NCI-H146 treated with DMSO at 0.1 percent for 48 hours (cell line): Measurements from ENCODE around the gene CD180.
A peak's percentile ranks its signal among the peaks of the same experiment; 100 is the strongest.

ENCODE experiments used
- DNase-seq: peaks from one replicate; lab custom pipeline; 2025; ENCODE audit not compliant: unreplicated experiment; lab: John Stamatoyannopoulos, UW

Gene CD180

DNA sequence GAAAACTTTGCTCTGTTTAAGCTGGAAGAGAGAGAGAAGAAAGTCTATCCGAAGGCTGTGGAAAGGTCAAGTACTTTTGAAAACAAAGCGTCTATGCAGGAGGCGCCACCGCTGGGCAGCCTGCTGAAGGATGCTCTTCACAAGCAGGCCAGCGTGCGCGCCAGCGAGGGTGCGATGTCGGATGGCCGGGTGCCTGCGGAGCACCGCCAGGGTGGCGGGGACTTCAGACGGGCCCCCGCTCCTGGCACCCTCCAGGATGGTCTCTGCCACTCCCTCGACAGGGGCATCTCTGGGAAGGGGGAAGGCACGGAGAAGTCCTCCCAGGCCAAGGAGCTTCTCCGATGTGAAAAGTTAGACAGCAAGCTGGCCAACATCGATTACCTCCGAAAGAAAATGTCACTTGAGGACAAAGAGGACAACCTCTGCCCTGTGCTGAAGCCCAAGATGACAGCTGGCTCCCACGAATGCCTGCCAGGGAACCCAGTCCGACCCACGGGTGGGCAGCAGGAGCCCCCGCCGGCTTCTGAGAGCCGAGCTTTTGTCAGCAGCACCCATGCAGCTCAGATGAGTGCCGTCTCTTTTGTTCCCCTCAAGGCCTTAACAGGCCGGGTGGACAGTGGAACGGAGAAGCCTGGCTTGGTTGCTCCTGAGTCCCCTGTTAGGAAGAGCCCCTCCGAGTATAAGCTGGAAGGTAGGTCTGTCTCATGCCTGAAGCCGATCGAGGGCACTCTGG is 32.6 kb downstream of the CD180 start:
- DNase-seq, result no peak

DNA sequence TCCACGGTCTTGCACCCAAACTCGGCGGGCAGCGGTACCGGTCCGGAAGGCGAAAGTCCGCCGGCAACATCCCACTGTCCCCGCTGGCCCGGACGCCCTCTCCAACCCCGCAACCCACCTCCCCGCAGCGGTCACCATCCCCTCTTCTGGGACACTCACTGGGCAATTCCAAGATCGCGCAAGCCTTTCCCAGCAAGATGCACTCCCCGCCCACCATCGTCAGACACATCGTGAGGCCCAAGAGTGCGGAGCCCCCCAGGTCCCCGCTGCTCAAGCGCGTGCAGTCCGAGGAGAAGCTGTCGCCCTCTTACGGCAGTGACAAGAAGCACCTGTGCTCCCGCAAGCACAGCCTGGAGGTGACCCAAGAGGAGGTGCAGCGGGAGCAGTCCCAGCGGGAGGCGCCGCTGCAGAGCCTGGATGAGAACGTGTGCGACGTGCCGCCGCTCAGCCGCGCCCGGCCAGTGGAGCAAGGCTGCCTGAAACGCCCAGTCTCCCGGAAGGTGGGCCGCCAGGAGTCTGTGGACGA is 33.3 kb downstream of the CD180 start:
- DNase-seq, result no peak

GRCh38 chr5:67161767-67162166 is 34.8 kb downstream of the CD180 start:
- DNase-seq, result no peak

- DNase-seq, result no peak
Measured at GRCh38 chr5:67160985-67161384, 35.6 kb downstream of the CD180 start.

GRCh38 chr5:67160272-67160671 is 36.3 kb downstream of the CD180 start:
- DNase-seq, result no peak

DNA sequence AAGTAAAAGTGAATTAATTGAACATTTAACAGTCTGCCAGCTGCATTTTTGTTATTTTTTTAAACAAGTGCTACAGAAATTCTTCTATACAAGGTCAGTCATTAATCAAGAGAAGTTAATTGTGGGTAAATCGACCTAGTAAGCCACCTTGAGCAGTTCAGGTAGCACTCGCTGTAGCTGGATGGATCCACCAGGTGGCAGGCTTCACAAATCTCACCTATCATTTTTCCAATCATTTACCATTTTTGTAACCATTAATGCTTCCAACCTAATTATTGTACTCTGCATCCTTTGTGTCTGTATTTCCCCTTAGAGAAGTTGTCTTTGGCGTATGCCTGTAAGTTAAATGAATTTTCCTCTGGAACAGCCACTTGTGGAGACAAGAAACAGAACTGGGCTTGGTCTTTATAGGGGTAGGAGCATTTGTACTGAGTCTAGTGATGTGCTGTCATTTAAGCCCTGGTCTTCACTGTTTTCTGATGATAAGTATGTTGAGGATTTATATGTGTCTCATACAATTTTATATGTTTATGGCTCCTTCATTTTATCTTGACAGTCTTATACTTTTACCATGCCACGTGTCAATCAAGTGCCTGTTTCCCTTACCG is 39.5 kb downstream of the CD180 start:
- peak; percentile 23 for DNase-seq

DNA sequence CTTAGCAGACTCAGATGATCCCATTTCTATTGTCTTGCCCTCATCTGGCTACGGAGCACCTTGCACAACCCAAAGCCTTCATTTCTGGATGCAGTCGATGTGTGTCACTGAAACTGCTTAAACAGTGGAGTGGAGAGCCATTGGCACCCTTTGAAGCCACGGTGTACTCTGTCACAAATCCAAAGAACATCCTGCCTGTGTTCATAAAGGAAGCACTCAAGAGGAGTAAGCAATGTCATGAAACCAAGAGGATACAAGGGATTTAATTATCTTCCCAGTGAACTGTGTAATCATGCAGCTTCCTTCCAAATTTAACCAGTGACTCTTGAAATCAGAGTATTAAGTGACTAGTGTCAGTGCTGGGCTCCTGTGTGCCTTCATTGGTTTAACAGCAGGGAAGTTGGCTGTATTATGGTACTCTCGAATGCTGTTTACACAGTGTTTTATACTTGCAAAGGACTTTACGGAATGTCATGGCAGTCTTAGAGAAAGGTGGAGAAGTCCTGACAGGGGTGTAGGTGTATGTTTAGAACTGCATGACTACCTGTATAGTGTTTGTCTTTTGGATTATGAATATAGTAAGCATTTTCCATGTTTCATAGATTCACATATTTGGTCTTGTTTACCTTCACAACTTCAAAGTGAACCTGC is 41.9 kb downstream of the CD180 start:
- no peak for DNase-seq

DNA sequence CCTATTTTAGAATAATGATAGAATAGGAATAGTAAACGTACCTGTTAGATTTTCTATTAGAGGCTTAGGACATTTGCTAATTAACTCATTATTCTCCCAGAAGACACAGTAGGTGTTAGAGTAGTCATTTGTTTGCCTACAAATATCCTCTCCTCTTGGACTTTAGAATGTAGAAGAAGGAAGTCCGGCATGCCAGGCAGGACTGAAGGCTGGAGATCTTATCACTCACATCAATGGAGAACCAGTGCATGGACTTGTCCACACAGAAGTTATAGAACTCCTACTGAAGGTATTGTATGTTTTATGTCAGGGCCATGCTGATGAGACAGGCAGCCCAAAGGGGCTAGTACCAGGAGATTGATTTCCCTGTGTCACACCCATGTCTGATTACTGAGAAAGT is 43.3 kb downstream of the CD180 start:
- DNase-seq, result no peak

DNA sequence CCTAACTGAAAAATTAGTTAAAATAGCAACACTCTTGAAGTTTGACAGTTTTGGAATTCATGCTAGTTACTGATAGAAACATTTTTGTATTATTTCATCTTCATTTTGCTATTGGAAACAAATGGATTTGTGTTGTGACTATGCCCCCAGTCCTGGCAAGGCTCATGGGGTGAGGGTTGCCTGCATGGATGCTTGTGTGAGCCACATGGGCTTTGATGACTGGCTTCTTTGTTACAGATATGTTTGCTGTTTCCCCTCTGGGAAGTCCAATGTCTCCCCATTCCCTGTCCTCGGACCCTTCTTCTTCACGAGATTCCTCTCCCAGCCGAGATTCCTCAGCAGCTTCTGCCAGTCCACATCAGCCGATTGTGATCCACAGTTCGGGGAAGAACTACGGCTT is 44.2 kb downstream of the CD180 start:
- DNase-seq, result no peak

GRCh38 chr5:67149951-67150523 is 46.6 kb downstream of the CD180 start:
- DNase-seq, result no peak

GRCh38 chr5:67149057-67149950 is 47.3 kb downstream of the CD180 start:
- DNase-seq, result no peak

DNA sequence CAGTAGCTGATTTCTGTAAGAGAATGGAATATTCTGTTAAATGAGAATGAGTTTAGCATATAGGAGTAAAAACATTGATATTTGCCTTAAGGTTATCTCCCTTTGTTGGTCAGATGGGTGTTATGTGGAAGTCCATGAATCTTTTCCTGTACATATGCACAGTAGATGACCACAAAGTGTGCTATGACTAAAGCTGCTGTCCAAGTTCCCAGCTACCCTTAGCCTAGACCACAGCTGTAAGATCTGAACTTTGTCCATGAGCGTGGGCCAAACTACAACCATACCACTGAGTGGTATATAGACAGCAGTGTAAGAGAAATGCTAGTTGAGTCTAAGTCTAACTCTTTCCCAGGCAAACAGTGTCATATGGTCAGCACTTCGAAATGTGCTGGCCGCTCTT is 48.8 kb downstream of the CD180 start:
- no peak for DNase-seq

DNA sequence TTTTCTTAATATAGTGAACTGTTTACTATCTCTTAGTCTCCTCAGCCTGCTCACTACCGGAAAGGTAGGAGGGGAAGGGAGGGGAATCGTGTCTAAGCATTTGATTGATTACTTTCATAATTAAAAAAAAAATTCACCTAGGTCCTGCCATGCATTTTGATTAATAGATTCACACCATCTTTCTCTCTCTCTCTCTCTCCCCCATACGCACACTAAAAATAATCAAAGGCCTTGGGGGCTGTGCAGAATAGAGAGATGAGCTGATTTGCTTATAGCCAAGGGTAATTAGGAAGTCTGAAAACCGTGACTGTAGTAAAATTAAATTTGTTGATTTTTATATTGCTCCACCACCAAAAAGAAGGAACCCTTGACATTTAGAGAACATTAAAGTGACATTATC is 49.6 kb downstream of the CD180 start:
- no peak for DNase-seq

DNA sequence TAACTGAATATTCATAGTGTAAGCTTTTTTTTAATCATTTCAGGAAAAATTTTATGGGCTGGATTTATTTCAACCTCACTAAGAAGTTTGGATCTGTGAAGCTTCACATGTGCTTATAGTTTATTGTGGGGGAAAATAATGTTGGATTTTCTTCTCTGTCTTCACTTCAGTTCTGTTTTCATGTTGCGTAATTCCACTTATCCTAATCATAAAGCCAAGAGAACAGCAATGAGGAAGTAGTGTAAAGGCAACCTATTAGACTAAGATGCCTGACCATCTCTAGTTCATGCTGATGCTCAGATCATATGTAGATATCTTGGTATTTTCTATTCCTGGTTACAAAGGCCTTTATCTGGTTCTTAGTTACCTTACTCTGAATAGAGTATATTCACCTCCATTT is 50.0 kb downstream of the CD180 start:
- DNase-seq, result no peak

DNA sequence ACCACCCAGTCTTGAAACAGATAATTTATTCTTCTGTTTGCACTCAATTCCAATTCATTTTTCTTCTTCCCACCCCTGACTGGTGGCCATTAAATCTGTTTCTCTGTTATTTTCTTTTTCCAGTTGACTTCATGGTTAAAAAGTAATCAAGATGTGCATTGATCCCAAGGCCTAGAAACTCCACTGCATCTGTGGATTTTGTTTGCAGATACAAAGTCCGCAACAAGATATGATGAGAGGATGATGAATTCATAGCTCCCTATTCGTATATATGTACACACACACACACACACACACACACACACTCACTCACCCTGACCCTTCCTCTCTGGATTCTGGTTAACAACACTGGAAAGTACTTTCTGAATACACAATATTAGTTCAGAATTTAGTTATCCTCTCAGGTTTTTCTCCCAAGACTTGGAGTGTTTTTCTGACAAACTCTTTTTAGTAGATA is 52.4 kb downstream of the CD180 start:
- no peak for DNase-seq

DNA sequence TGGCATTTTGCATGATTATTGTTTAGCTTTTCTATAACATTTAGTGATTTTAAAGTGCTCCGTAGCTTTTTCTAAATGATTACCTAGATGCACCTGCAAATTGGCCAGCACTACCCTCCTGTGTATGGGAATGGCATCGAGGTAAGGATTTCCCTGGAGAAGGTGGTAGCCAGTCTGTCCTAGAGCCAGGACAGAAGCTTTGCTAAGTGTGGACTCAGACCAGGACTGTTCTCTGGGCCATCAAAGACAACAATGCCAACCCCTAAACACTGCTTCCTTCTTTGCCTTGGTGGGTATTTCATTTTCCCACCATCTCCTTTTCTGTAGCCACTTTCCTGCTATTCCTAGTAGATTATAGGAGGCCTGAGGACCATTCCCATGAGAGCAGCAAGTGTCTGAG is 53.0 kb downstream of the CD180 start:
- no peak for DNase-seq

DNA sequence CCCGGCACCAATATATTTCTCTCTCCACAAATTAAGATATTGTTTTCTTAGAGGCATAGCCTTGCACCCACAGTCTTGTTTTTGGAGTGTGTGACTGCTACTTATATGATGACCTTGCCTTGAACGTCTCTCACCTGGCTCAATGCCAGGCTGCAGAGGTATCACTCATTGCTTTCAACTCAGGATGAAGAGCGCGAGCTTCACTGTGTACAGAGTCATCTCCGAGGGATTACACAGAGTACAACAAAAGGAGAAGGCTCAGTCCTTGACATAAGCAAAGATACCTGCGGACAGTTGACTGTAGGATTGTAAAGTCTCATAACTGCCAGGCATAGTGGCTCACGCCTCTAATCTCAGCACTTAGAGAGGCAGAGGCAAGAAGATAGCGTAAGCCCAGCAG is 53.8 kb downstream of the CD180 start:
- DNase-seq, result no peak

DNA sequence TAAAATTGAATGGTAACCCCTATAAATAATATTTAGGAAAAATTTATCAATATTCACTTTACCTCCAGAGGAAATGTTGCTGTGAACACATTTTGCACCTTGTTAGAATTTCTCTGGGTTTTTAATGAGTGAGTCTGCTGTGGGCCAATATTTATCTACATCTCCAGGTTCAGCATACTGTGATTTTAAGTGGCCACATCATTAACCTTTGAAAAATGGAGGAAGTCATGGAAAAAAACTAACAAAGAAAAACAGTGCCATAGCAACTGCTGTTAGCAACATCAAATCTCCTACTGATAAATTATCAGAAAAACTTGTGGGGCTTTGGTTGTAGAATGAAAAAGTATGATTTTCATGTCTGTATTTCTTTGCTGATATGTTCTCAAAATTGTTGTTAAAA is 55.0 kb downstream of the CD180 start:
- DNase-seq, result peak; percentile 50

GRCh38 chr5:67140413-67140812 is 56.2 kb downstream of the CD180 start:
- DNase-seq, result no peak

DNA sequence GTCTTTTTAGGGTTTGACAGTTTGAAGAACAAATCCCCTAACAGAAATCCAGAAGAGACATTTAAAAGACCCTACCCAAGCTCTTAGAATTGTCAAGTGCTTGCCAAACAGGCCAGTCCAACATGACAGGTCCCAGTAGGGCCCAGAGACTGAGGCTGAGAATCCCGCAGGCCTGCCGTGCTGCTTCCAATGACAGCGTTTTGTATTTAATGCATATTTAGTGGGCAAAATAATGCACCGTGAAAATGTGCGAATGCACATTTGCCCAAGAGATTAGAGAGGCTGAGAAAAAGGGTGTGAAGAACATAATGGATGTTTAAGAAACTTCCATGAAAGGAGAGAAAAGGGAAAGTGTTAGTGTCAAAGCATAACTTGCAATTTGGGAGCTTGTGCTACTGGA is 57.6 kb downstream of the CD180 start:
- DNase-seq, result no peak
